ENCODE results near the gene MRAS.

DNA sequence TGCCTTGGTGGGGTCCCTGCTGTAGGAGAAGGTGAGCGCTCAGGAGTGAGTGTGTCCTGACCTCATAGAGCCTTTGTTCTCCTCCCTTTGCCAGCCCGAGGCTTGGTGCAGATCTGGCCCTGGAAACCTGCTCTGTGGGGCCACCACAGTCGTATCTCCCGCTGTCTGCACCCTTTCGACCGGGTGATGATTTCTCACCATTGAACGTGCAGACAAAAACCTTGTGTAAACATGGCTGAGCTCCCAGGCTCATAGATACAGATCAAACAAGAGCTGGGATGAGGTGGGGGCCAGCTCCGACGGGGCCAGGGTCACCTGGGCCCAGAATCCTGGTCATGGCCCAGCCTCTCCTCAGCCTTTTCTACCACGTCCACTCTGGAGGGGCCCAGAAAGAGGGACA lies 51.4 kb downstream of the MRAS start:
- TF ChIP-seq, protein P1, sequence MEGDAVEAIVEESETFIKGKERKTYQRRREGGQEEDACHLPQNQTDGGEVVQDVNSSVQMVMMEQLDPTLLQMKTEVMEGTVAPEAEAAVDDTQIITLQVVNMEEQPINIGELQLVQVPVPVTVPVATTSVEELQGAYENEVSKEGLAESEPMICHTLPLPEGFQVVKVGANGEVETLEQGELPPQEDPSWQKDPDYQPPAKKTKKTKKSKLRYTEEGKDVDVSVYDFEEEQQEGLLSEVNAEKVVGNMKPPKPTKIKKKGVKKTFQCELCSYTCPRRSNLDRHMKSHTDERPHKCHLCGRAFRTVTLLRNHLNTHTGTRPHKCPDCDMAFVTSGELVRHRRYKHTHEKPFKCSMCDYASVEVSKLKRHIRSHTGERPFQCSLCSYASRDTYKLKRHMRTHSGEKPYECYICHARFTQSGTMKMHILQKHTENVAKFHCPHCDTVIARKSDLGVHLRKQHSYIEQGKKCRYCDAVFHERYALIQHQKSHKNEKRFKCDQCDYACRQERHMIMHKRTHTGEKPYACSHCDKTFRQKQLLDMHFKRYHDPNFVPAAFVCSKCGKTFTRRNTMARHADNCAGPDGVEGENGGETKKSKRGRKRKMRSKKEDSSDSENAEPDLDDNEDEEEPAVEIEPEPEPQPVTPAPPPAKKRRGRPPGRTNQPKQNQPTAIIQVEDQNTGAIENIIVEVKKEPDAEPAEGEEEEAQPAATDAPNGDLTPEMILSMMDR (IDR thresholded peaks at IDR 0.05): no peak
- TF ChIP-seq EP300 (IDR thresholded peaks at IDR 0.05): no peak
- TF ChIP-seq POLR2A (IDR thresholded peaks at IDR 0.05): no peak

Data from gastroesophageal sphincter (tissue), 3 donors.